ENCODE results near the gene CAMLG. TPM values are rescaled to one million over a fixed set of nuclear protein-coding genes. Genes with fewer than 3 reads are reported as not detected.

The CAMLG gene
- total and polyA plus RNA-seq, 2 of the 13 experiments (the other 11 are each of a cell fraction or from before 2014, with no cell fraction given): 14.2 to 19.8 TPM

- TF ChIP-seq ZNF550 (CRISPR knock-in tag; IDR thresholded peaks at IDR 0.05; ENCODE audit: borderline replicate concordance): peak; percentile 98; the same call in 1 of the 2 replicates
- no peak for TF ChIP-seq ZFP82 (CRISPR knock-in tag; IDR thresholded peaks at IDR 0.05; ENCODE audit: borderline replicate concordance)
- TF ChIP-seq SRF (IDR thresholded peaks at IDR 0.05; ENCODE audit: low read depth, low read length): 0 out of 2 replicates have a peak, but pooled peaks have one; percentile 5
- 0 out of 2 replicates have a peak, but pooled peaks have one; percentile 44 for TF ChIP-seq HNRNPL (IDR thresholded peaks at IDR 0.05; ENCODE audit: low read depth, low read length)
- peak; percentile 92 for TF ChIP-seq THAP11 (CRISPR knock-in tag; IDR thresholded peaks at IDR 0.05)
- peak; percentile 93 for TF ChIP-seq YEATS4 (CRISPR knock-in tag; IDR thresholded peaks at IDR 0.05; ENCODE audit: borderline replicate concordance)
- peak; percentile 89 for TF ChIP-seq ZNF138 (CRISPR knock-in tag; IDR thresholded peaks at IDR 0.05; ENCODE audit: low read depth)
- peak; percentile 90 for TF ChIP-seq TMF1 (CRISPR knock-in tag; IDR thresholded peaks at IDR 0.05; ENCODE audit: low read depth)
- TF ChIP-seq E2F2 (CRISPR knock-in tag; IDR thresholded peaks at IDR 0.05; ENCODE audit: borderline replicate concordance): peak; percentile 50; the same call in 1 of the 2 replicates
- peak; percentile 93; the same call in 1 of the 2 replicates for TF ChIP-seq KDM2A (CRISPR knock-in tag; IDR thresholded peaks at IDR 0.05; ENCODE audit: borderline replicate concordance, low read depth)
- TF ChIP-seq CAMTA2 (CRISPR knock-in tag; IDR thresholded peaks at IDR 0.05; ENCODE audit: borderline replicate concordance): 0 out of 2 replicates have a peak, but pooled peaks have one; percentile 63
- TF ChIP-seq TGIF2 (CRISPR knock-in tag; IDR thresholded peaks at IDR 0.05): no peak
- TF ChIP-seq ZNF788 (CRISPR knock-in tag; IDR thresholded peaks at IDR 0.05; ENCODE audit: borderline replicate concordance): peak; percentile 96; the same call in 1 of the 2 replicates
- no peak for TF ChIP-seq SMARCE1 (IDR thresholded peaks at IDR 0.05; ENCODE audit: borderline replicate concordance)
- TF ChIP-seq ZNF260 (CRISPR knock-in tag; IDR thresholded peaks at IDR 0.05; ENCODE audit: borderline replicate concordance, low read depth): no peak
- peak; percentile 38; the same call in 1 of the 2 replicates for TF ChIP-seq JUN (CRISPR knock-in tag; IDR thresholded peaks at IDR 0.05)
- 0 out of 2 replicates have a peak, but pooled peaks have one; percentile 68 for TF ChIP-seq ZNF563 (CRISPR knock-in tag; IDR thresholded peaks at IDR 0.05)
- no peak for TF ChIP-seq ZNF503 (CRISPR knock-in tag; IDR thresholded peaks at IDR 0.05)
- peak; percentile 91 for TF ChIP-seq NR2C2 (CRISPR knock-in tag; IDR thresholded peaks at IDR 0.05; ENCODE audit: borderline replicate concordance)
- TF ChIP-seq ZNF691 (CRISPR knock-in tag; IDR thresholded peaks at IDR 0.05; ENCODE audit: borderline replicate concordance, low read depth): peak; percentile 96; the same call in 1 of the 2 replicates
- no peak for TF ChIP-seq PHB2 (IDR thresholded peaks at IDR 0.05; ENCODE audit: partially characterized antibody)
- TF ChIP-seq ESRRA (CRISPR knock-in tag; IDR thresholded peaks at IDR 0.05; ENCODE audit: low read depth): 0 out of 2 replicates have a peak, but pooled peaks have one; percentile 62
- no peak for TF ChIP-seq ZNF367 (CRISPR knock-in tag; IDR thresholded peaks at IDR 0.05; ENCODE audit: borderline replicate concordance)
- TF ChIP-seq ZNF740 (CRISPR knock-in tag; IDR thresholded peaks at IDR 0.05): no peak
- no peak for TF ChIP-seq SKI (IDR thresholded peaks at IDR 0.05; ENCODE audit: partially characterized antibody)
- 0 out of 2 replicates have a peak, but pooled peaks have one; percentile 82 for TF ChIP-seq ZNF343 (CRISPR knock-in tag; IDR thresholded peaks at IDR 0.05)
These were observed at the start of gene CAMLG (continued) for GRCh38 chr5:134738133-134738962.
